Measurements from ENCODE around the gene CLNK.
A peak's percentile ranks its signal among the peaks of the same experiment; 100 is the strongest.

Gene CLNK

GRCh38 chr4:10456260-10456594 is 228.3 kb downstream of the CLNK start:
- TF ChIP-seq CTCF (IDR thresholded peaks at IDR 0.05; ENCODE audit: low read depth, low read length): no peak
- peak overlapping the region; percentile 65 for H3K4me3 ChIP-seq (ENCODE audit: low read depth, low read length)

- no peak for TF ChIP-seq CTCF (IDR thresholded peaks at IDR 0.05; ENCODE audit: low read depth, low read length)
- H3K4me3 ChIP-seq (ENCODE audit: low read depth, low read length): no peak overlapping the region
Observed at GRCh38 chr4:10455133-10455532, 229.4 kb downstream of the CLNK start.

GRCh38 chr4:10454726-10455125 is 229.8 kb downstream of the CLNK start:
- no peak overlapping the region for H3K4me3 ChIP-seq (ENCODE audit: low read depth, low read length)
- TF ChIP-seq CTCF (IDR thresholded peaks at IDR 0.05; ENCODE audit: low read depth, low read length): no peak

- no peak overlapping the region for H3K4me3 ChIP-seq (ENCODE audit: low read depth, low read length)
- TF ChIP-seq CTCF (IDR thresholded peaks at IDR 0.05; ENCODE audit: low read depth, low read length): no peak
Observed at GRCh38 chr4:10454121-10454520, 230.4 kb downstream of the CLNK start.

- no peak overlapping the region for H3K4me3 ChIP-seq (ENCODE audit: low read depth, low read length)
- TF ChIP-seq CTCF (IDR thresholded peaks at IDR 0.05; ENCODE audit: low read depth, low read length): no peak
Observed at GRCh38 chr4:10448991-10449390, 235.6 kb downstream of the CLNK start.

GRCh38 chr4:10442976-10443375 is 241.6 kb downstream of the CLNK start:
- H3K4me3 ChIP-seq (ENCODE audit: low read depth, low read length): no peak overlapping the region
- TF ChIP-seq CTCF (IDR thresholded peaks at IDR 0.05; ENCODE audit: low read depth, low read length): no peak

- TF ChIP-seq CTCF (IDR thresholded peaks at IDR 0.05; ENCODE audit: low read depth, low read length): no peak
- H3K4me3 ChIP-seq (ENCODE audit: low read depth, low read length): no peak overlapping the region
Observed at GRCh38 chr4:10441512-10441911, 243.1 kb downstream of the CLNK start.

Measured in WI38 (cell line).